ENCODE results near the gene UGT8.
"Not testable (repeated sequence)": the region's sequence is repeated elsewhere in the genome, so short reads cannot be mapped to it uniquely, and the experiment has no call there.

The UGT8 gene

GRCh38 chr4:114598191-114599121 lies at the start of gene UGT8:
Gene UGT8, plus strand, starts transcription at chr4:114598807. Its CDS starts 24,074 bp downstream, at chr4:114622881.
- DNase-seq: peak; percentile 10

GRCh38 chr4:114549638-114550037 lies 49.0 kb upstream of the UGT8 start:
- no peak for DNase-seq

- no peak for DNase-seq
These were observed 40.1 kb upstream of the UGT8 start for GRCh38 chr4:114558446-114559020.

GRCh38 chr4:114561590-114561989 lies 37.0 kb upstream of the UGT8 start:
- DNase-seq: no peak

DNA sequence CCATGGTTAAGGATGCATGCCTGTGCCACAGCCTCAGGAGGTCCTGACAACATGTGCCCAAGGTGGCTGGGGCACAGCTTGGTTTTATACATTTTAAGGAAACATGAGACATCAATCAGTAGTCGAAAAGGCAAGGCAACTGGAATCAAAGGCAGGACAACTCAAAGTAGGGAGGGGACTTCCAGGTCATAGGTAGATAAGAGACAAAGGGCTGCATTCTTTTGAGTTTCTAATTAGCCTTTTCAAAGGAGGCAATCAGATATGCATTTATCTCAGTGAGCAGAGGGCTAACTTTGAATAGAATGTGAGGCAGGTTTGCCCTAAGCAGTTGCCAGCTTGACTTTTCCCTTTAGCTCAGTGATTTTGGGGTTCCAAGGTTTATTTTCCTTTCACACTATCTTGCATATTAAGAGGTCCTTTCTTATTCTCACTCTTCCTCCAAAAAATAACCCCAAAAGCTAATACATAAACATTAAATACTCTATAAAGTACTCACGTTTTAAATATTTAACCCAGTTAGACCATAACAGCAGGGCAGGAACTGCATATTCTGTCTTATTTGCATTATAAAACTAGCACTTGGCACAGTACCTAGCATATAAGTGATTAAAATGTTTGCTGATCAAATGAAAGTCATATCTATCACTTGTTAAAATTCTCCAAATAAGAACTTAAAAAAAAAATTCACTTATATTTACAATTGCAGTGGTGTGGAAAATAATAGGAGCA lies 36.3 kb upstream of the UGT8 start:
- no peak for DNase-seq

GRCh38 chr4:114563536-114564315 lies 34.9 kb upstream of the UGT8 start:
- no peak for DNase-seq

GRCh38 chr4:114577386-114577785 lies 21.2 kb upstream of the UGT8 start:
- DNase-seq: no peak

DNA sequence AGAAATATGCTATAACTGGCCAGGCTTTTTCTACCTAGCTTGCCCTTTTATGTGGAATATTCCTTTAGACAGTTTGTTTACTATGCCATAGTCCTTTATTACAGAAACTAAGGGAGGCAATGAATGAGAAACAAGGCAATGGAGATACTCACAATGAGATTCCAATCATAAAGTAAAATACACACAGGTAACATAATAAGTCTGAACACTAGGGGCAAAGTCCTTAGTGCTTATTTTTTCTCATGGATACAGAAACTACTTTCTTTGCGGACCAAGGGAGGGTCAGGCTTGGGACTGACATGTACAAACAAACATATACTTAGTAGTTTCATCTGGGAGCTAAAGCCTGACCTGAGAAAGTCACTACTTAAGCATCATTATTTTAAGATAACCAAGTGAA lies 16.0 kb upstream of the UGT8 start:
- DNase-seq: no peak

DNA sequence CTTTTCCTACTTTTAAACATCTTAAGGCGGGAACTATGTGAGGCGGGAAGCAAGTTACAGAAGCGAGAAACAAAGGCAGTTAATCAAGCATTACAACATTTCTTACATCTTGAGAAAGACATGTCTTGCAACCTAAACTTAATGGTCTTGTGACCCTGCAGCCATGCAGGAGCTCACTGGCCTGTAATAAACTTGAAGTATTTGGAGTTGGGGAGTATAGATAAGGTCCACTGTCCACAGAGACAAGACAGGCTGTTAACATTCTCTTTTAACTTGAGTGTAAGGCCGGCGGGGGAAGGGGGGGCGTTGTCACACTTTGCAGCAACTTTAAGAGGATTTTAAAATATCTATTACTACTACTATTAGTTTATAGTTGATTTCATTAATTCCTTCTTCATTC lies 10.3 kb upstream of the UGT8 start:
- no peak for DNase-seq

GRCh38 chr4:114590360-114590759 lies 8.2 kb upstream of the UGT8 start:
- DNase-seq: not testable (repeated sequence)

DNA sequence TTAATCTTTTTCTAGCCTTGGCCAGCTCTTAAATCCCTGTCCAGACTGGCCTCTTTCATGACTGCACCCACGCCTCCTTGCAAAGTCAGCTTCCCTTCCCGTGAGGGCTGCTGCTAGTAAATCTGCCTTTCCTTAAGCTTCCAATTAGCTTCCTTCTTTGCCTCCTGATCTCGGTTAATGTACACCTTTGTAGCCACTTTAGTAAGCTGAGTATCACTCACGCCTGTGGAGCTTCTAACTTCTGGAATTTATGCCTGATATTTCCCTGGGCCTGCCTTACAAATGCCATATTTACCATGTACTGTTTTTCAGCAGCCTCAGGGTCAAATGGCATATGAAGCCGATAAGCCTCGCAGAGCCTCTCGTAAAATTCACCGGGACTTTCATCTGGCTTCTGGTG lies 5.1 kb upstream of the UGT8 start:
- no peak for DNase-seq

- no peak for DNase-seq
These were observed 3.4 kb upstream of the UGT8 start for GRCh38 chr4:114595207-114595606.

DNA sequence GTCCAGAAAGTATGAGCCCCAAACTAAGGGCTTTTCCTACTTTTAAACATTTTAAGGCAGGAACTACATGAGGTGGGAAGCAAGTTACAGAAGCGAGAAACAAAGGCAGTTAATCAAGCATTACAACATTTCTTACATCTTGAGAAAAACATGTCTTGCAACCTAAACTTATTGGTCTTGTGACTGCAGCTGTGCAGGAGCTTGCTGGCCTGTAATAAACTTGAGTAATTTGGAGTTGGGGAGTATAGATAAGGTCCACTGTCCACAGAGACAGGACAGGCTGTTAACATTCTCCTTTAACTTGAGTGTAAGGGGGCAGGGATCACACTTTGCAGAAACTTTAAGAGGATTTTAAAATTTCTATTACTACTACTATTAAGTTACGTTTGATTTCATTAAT lies 2.7 kb upstream of the UGT8 start:
- no peak for DNase-seq

GRCh38 chr4:114597410-114598115 lies 1.0 kb upstream of the UGT8 start:
- DNase-seq: no peak

DNA sequence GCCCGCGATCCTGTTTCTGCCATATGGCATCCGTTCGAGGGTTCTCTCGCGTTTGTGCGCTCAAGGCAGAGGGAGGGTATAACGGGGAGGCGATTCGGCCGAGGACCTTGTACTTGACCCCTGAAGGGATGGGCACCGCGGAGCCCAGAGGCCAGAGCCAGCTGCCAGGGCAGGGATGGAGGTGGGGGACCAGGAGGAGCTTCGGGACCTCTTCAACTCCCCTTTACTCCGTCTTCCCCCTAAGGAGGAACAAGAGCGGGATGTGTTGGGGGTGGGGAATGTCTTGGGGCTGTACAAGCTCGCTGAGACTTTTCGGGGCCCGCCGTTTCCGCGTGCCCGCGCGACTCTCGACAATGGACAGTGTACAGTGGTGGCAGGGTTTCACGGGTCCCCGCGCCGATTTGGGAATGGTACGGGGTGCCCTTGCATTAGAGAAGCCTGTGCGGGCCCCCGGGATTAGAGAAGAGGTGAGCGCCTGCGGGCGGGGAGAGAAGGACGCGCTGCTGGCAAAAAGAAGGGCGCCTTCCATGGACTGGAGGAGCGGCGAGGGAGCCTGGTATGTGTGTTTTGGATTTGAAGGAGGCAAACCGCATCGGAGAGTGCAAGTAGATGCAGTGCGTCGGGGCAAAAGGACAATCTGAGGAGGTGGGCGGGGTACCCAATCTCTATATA lies 760 bp downstream of the UGT8 start:
- no peak for DNase-seq

DNA sequence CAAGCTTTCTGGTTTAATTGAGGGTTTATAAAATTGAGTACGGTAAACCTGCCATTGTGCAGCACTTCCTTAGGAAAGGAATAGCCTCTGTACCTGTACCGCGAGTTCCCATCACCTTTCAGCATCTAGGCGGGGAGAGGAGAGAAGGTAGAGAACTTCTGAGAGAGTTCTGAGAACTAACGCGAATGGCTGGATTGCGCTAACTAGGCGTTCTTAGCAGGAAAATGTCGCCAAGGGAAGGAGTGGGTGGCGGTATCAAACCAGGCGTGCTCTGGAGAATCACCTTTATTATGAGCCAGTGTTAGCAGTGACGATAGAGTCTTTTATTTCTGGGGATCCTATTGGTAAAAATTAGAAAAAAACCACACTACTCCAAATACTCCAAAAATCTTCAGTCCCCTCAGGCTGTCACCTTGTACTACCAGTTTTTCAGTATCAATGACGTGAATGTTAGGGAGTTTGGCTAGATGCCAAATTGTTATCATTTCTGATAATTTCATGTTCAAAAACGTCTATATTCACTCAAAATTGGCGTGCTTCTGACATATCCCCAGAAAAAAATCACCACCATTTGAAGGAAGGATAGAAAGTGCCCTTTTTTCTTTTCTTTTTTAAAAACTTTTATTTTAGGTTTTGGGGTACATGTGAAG lies 1.4 kb downstream of the UGT8 start:
- no peak for DNase-seq

DNA sequence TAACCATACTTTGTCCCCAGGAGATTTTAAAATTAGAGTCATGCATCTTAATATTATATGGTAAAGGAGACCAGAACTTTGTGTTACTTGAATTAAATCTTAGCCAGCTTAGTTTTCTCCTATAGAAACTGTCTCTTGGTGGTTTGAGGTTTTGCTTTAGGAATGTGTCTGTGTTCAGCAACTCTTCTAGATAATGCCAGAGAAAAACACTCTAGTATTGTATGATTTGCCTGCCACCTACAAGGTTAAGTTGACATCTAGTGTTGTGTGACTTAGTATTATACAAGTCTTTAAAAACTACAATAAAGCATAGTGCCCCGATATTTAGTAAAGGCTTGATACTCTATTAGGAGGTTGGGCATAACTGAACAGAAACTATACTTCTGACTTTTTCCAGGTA lies 2.1 kb downstream of the UGT8 start:
- no peak for DNase-seq

GRCh38 chr4:114601304-114602052 lies 2.9 kb downstream of the UGT8 start:
- DNase-seq: no peak

- no peak for DNase-seq
These were observed 4.9 kb downstream of the UGT8 start for GRCh38 chr4:114603497-114603896.

DNA sequence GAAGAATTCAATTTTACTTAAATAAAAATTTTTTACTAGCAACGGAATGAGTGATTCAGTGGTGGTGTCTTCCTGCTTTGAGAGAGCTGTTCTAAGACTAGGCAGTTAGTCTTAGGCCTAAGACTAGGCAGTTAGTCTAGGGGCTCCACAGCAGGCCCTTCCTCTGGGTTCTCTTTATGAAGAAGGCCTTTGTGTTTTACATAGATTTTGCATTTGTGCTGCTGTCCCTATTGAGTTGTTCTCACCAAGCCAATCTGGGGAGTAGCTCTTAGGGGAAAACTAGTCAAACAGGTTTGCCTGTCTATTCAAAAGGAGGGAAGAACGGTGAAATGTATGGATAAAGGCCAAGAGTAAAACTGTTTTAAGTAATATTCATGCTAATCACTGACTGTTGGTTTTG lies 7.6 kb downstream of the UGT8 start:
- DNase-seq: no peak
